ENCODE measurements around the gene PPP6R2.

- TF ChIP-seq ATF3 (IDR thresholded peaks at IDR 0.05) (no peak), CTCF (IDR thresholded peaks at IDR 0.05 in 2 of 3, conservative IDR thresholded peaks at IDR 0.05 in 1 of 3; ENCODE audit: borderline replicate concordance in 1 of 3, insufficient read depth in 1 of 3, low read depth in 2 of 3, low read length in 2 of 3) (no peak), REST (IDR thresholded peaks at IDR 0.05; ENCODE audit: low read depth) (no peak), POLR2A (IDR thresholded peaks at IDR 0.05; ENCODE audit: borderline replicate concordance, extremely low read depth, insufficient read depth, insufficient read length) (no peak), EZH2 (IDR thresholded peaks at IDR 0.05) (no peak), TCF7L2 (IDR thresholded peaks at IDR 0.05; ENCODE audit: borderline replicate concordance, extremely low read depth, insufficient read depth, insufficient read length) (no peak), MAX (IDR thresholded peaks at IDR 0.05) (no peak), SIN3A (IDR thresholded peaks at IDR 0.05; ENCODE audit: low read depth) (no peak), ZBTB33 (IDR thresholded peaks at IDR 0.05; ENCODE audit: extremely low read depth, insufficient replicate concordance, low read length) (no peak), RAD21 (IDR thresholded peaks at IDR 0.05; ENCODE audit: low read depth) (no peak)
Measured at GRCh38 chr22:50445880-50446707, 103.0 kb downstream of the PPP6R2 start.
